A673 (cell line): Measurements from ENCODE around the gene FBXO38. TPM values are rescaled to one million over a fixed set of nuclear protein-coding genes. Genes with fewer than 3 reads are reported as not detected.

ENCODE experiments used
- BruUV-seq: library from RNA; stranded (reverse); fragments of 400-500 nt; replicated peaks from 2 replicates; lab custom pipeline; 2021; lab: Mats Ljungman, UMichigan
- CTCF ChIA-PET: fragments of 300-600 bp; sonication (Branson Sonifier 250); formaldehyde crosslinking; loops from one replicate; lab custom pipeline; 2022; ENCODE audit warnings: antibody characterized with exemption; lab: Charles Lee
- POLR2A ChIA-PET: fragments of 300-600 bp; sonication (Branson Sonifier 250); formaldehyde crosslinking; loops from one replicate; lab custom pipeline; 2022; ENCODE audit warnings: antibody characterized with exemption; ENCODE audit not compliant: low non-redundant PET; lab: Charles Lee
- DNase-seq: peaks from one replicate; pipeline ENCODE4 v3.0.0-alpha.2; 2015; ENCODE audit warnings: low spot score
- H3K27ac ChIP-seq: fragments of 200-600 bp; sonication (generic); 2 replicates; pipeline ENCODE4 v1.5.1; 2016; ENCODE audit warnings: mixed run types, low read depth, mild to moderate bottlenecking, mixed read lengths, antibody characterized with exemption, low read length; ENCODE audit not compliant: poor library complexity, severe bottlenecking
- H3K27me3 ChIP-seq: fragments of 200-600 bp; sonication (generic); replicated peaks from 2 replicates; pipeline ENCODE4 v1.6.1; 2017; ENCODE audit warnings: mixed run types, low read depth, mild to moderate bottlenecking, mixed read lengths, antibody characterized with exemption, low read length; ENCODE audit not compliant: insufficient read depth, poor library complexity
- H3K36me3 ChIP-seq: fragments of 200-600 bp; sonication (generic); 2 replicates; pipeline ENCODE4 v1.6.1; 2016; ENCODE audit warnings: mixed run types, mild to moderate bottlenecking, mixed read lengths, antibody characterized with exemption, low read length; ENCODE audit not compliant: insufficient read depth, poor library complexity, severe bottlenecking
- H3K4me1 ChIP-seq: fragments of 200-600 bp; sonication (generic); 2 replicates; pipeline ENCODE4 v1.6.1; 2017; ENCODE audit warnings: mixed run types, mild to moderate bottlenecking, mixed read lengths, antibody characterized with exemption, low read length; ENCODE audit not compliant: insufficient read depth, poor library complexity, severe bottlenecking
- H3K4me3 ChIP-seq: fragments of 200-600 bp; sonication (generic); 2 replicates; pipeline ENCODE4 v1.5.1; 2016; ENCODE audit warnings: low read depth, mixed run types, mild to moderate bottlenecking, mixed read lengths, low read length; ENCODE audit not compliant: poor library complexity, severe bottlenecking
- H3K9me3 ChIP-seq: fragments of 200-600 bp; sonication (generic); 2 replicates; pipeline ENCODE4 v1.6.1; 2016; ENCODE audit warnings: mixed run types, low read depth, mild to moderate bottlenecking, mixed read lengths, antibody characterized with exemption, low read length; ENCODE audit not compliant: poor library complexity, severe bottlenecking
- CTCF ChIP-seq: fragments of 300-800, 200-600 bp; sonication (generic); conservative IDR thresholded peaks from 2 replicates; pipeline ENCODE4 v1.5.1; 2017; ENCODE audit warnings: low read depth, mild to moderate bottlenecking, antibody characterized with exemption, low read length, moderate library complexity, mixed read lengths
- EZH2 ChIP-seq: fragments of 200-600 bp; sonication (generic); IDR thresholded peaks from 2 replicates; pipeline ENCODE4 v1.6.1; 2017; ENCODE audit warnings: borderline replicate concordance, low read depth, mild to moderate bottlenecking, mixed read lengths, antibody characterized with exemption, low read length; ENCODE audit not compliant: poor library complexity, severe bottlenecking
- intact Hi-C: fragments of 100-400 bp; cut with micrococcal nuclease; formaldehyde crosslinking; loops from one replicate; pipeline ENCODE4 v1.10.0; 2022; ENCODE audit not compliant: unreplicated experiment
- total RNA-seq: library from RNA; stranded (reverse); gene quantifications from 2 replicates; pipeline ENCODE4 v1.2.3, GENCODE V29; 2021

FBXO38 gene
- total RNA-seq, 1 experiment from 2014 or later = 36.7 TPM

GRCh38 chr5:148458036-148458888, 74.5 kb downstream of the FBXO38 start:
- Histone ChIP-seq H3K36me3 (no peaks in the 10 kb centered on the region), H3K9me3 (no peaks in the 10 kb centered on the region), H3K27me3 (peaks cover 43% of the 10 kb centered on the region), H3K4me1 (no peaks in the 10 kb centered on the region), H3K27ac (no peak overlapping the region), H3K4me3 (no peak overlapping the region)
- intact Hi-C loops = no loop called here
- no peak for TF ChIP-seq CTCF
- TF ChIP-seq EZH2 = no peak
- BruUV-seq = no TSS peak
- ChIA-PET POLR2A (no interaction called here), CTCF (interaction anchor here (1.0 kb wide), 1 partner anchor 273 kb away, joined by 3 read pairs; no protein-coding TSS in a partner anchor)
- DNase-seq = no peak

GRCh38 chr5:148459669-148460068, 75.9 kb downstream of the FBXO38 start:
- no peak for DNase-seq
- Histone ChIP-seq H3K27ac (no peak overlapping the region), H3K9me3 (no peaks in the 10 kb centered on the region), H3K27me3 (peaks cover 57% of the 10 kb centered on the region), H3K4me3 (no peak overlapping the region), H3K36me3 (no peaks in the 10 kb centered on the region), H3K4me1 (no peaks in the 10 kb centered on the region)
- BruUV-seq = no TSS peak
- CTCF ChIA-PET = interaction anchor here (0.6 kb wide), 1 partner anchor 272 kb away, joined by 5 read pairs; no protein-coding TSS in a partner anchor
- TF ChIP-seq EZH2 (no peak), CTCF (no peak)
- POLR2A ChIA-PET = no interaction called here
- intact Hi-C loops = no loop called here

GRCh38 chr5:148465381-148466235, 81.8 kb downstream of the FBXO38 start:
- CTCF ChIA-PET = no interaction called here
- Histone ChIP-seq H3K4me1 (no peaks in the 10 kb centered on the region), H3K36me3 (no peaks in the 10 kb centered on the region), H3K4me3 (no peak overlapping the region), H3K9me3 (no peaks in the 10 kb centered on the region), H3K27me3 (peaks cover 62% of the 10 kb centered on the region), H3K27ac (no peak overlapping the region)
- no peak for DNase-seq
- TF ChIP-seq CTCF (no peak), EZH2 (no peak)
- POLR2A ChIA-PET = no interaction called here
- no TSS peak for BruUV-seq
- intact Hi-C loops = no loop called here
